SU-DHL-6 (cell line): ENCODE measurements around the gene ATP2B2.

Experiments
- H2AFZ ChIP-seq: fragments of 200-600 bp; sonication (generic); 2 replicates; pipeline ENCODE4 v1.6.1; 2014; ENCODE audit warnings: low read depth, mild to moderate bottlenecking, moderate library complexity, mixed read lengths, antibody characterized with exemption, low read length; ENCODE audit not compliant: severe bottlenecking
- H3F3A ChIP-seq: fragments of 200-600 bp; shearing (Covaris generic); 2 replicates; pipeline ENCODE4 v1.6.0; 2016; ENCODE audit warnings: antibody characterized with exemption, mild to moderate bottlenecking; ENCODE audit not compliant: insufficient read depth
- H3K27ac ChIP-seq: fragments of 200-600 bp; sonication (generic); 2 replicates; pipeline ENCODE4 v1.5.1; 2016; ENCODE audit warnings: low read depth, mild to moderate bottlenecking, low read length, moderate library complexity, mixed read lengths
- H3K27me3 ChIP-seq: fragments of 200-600 bp; sonication (generic), shearing (Covaris generic); 2 replicates; pipeline ENCODE4 v1.6.0; 2014; ENCODE audit warnings: mild to moderate bottlenecking, low read length
- H3K36me3 ChIP-seq: fragments of 200-600 bp; sonication (generic); 2 replicates; pipeline ENCODE4 v1.6.1; 2014; ENCODE audit warnings: mild to moderate bottlenecking, low read length, mixed read lengths
- H3K4me2 ChIP-seq: fragments of 300-600, 200-600 bp; shearing (Covaris generic), sonication (generic); 2 replicates; pipeline ENCODE4 v1.6.0; 2014; ENCODE audit warnings: low read length, low read depth, mild to moderate bottlenecking; ENCODE audit not compliant: poor library complexity, severe bottlenecking
- H3K4me3 ChIP-seq: fragments of 200-600 bp; sonication (generic); 2 replicates; pipeline ENCODE4 v1.5.1; 2014; ENCODE audit warnings: antibody characterized with exemption, low read length, mild to moderate bottlenecking, mixed read lengths; ENCODE audit not compliant: insufficient read depth, poor library complexity, severe bottlenecking
- H3K79me2 ChIP-seq: fragments of 200-600 bp; sonication (generic); 2 replicates; pipeline ENCODE4 v1.6.1; 2014; ENCODE audit warnings: mild to moderate bottlenecking, low read length, moderate library complexity; ENCODE audit not compliant: insufficient read depth
- H3K9ac ChIP-seq: fragments of 200-600 bp; sonication (generic); 2 replicates; pipeline ENCODE4 v1.7.0; 2014; ENCODE audit warnings: mild to moderate bottlenecking, low read length
- H3K9me2 ChIP-seq: fragments of 200-600 bp; sonication (generic); replicated peaks from 2 replicates; pipeline ENCODE4 v1.6.1; 2014; ENCODE audit warnings: low read length; ENCODE audit not compliant: insufficient read depth
- H3K9me3 ChIP-seq: fragments of 200-600 bp; sonication (generic); 2 replicates; pipeline ENCODE4 v1.6.1; 2014; ENCODE audit warnings: low read length, mixed read lengths; ENCODE audit not compliant: insufficient read depth
- H4K20me1 ChIP-seq: fragments of 200-600 bp; sonication (generic); 2 replicates; pipeline ENCODE4 v1.6.1; 2014; ENCODE audit warnings: low read depth, mild to moderate bottlenecking, antibody characterized with exemption, low read length, moderate library complexity, mixed read lengths
- CTCF ChIP-seq: fragments of 200-600 bp; sonication (generic); IDR thresholded peaks from one replicate; pipeline ENCODE4 v1.5.1; 2017; ENCODE audit warnings: antibody characterized with exemption, mild to moderate bottlenecking, low read length, moderate library complexity; ENCODE audit not compliant: insufficient read depth, poor library complexity, severe bottlenecking
- EZH2phosphoT487 ChIP-seq: fragments of 200-600 bp; sonication (generic), shearing (Covaris generic); conservative IDR thresholded peaks from 2 replicates; pipeline ENCODE4 v1.6.1; 2018; ENCODE audit warnings: mild to moderate bottlenecking, antibody characterized with exemption, low read length, moderate library complexity, mixed read lengths

Gene ATP2B2

GRCh38 chr3:10417847-10418246, 87.5 kb downstream of the ATP2B2 start:
- Histone ChIP-seq H3K36me3 (no peaks in the 10 kb centered on the region), H2AFZ (no peak overlapping the region), H3K79me2 (no peaks in the 10 kb centered on the region), H3K9me3 (no peaks in the 10 kb centered on the region), H3F3A (no peaks in the 10 kb centered on the region), H3K9ac (no peak overlapping the region), H4K20me1 (no peaks in the 10 kb centered on the region), H3K4me2 (no peak overlapping the region), H3K4me3 (no peak overlapping the region), H3K27me3 (no peaks in the 10 kb centered on the region), H3K27ac (no peak overlapping the region), H3K9me2 (no peaks in the 10 kb centered on the region)
- TF ChIP-seq EZH2phosphoT487 (no peak), CTCF (no peak)

GRCh38 chr3:10416730-10417300, 88.6 kb downstream of the ATP2B2 start:
- H3K9me3 ChIP-seq = no peaks in the 10 kb centered on the region
- no peaks in the 10 kb centered on the region for H3K27me3 ChIP-seq
- no peaks in the 10 kb centered on the region for H3K36me3 ChIP-seq
- no peak overlapping the region for H3K9ac ChIP-seq
- no peak overlapping the region for H3K27ac ChIP-seq
- no peaks in the 10 kb centered on the region for H4K20me1 ChIP-seq
- H3K79me2 ChIP-seq = no peaks in the 10 kb centered on the region
- no peak for TF ChIP-seq EZH2phosphoT487
- TF ChIP-seq CTCF = no peak
- H3F3A ChIP-seq = no peaks in the 10 kb centered on the region
- no peak overlapping the region for H3K4me3 ChIP-seq
- H3K4me2 ChIP-seq = no peak overlapping the region
- no peak overlapping the region for H2AFZ ChIP-seq
- no peaks in the 10 kb centered on the region for H3K9me2 ChIP-seq

GRCh38 chr3:10413041-10413440, 92.3 kb downstream of the ATP2B2 start:
- no peaks in the 10 kb centered on the region for H3K9me3 ChIP-seq
- H3K79me2 ChIP-seq = no peaks in the 10 kb centered on the region
- no peaks in the 10 kb centered on the region for H3F3A ChIP-seq

More at GRCh38 chr3:10413041-10413440, 92.3 kb downstream of the ATP2B2 start:
- H3K4me3 ChIP-seq = no peak overlapping the region
- no peaks in the 10 kb centered on the region for H3K27me3 ChIP-seq
- H3K27ac ChIP-seq = no peak overlapping the region
- no peaks in the 10 kb centered on the region for H4K20me1 ChIP-seq
- no peak overlapping the region for H3K4me2 ChIP-seq
- H2AFZ ChIP-seq = no peak overlapping the region
- no peak overlapping the region for H3K9ac ChIP-seq
- TF ChIP-seq EZH2phosphoT487 (no peak), CTCF (no peak)
- no peaks in the 10 kb centered on the region for H3K9me2 ChIP-seq
- H3K36me3 ChIP-seq = no peaks in the 10 kb centered on the region
